HG03354 (cell line): ENCODE data around the gene NET1.

Experiments
- ATAC-seq: cut with Tn5 transposase; IDR thresholded peaks from one replicate; pipeline ENCODE4 v1.9.1; 2021; ENCODE audit warnings: mild to moderate bottlenecking; ENCODE audit not compliant: unreplicated experiment, poor library complexity, severe bottlenecking

NET1 gene

GRCh38 chr10:5477948-5478693 lies 65.8 kb downstream of the NET1 start:
- ATAC-seq, result no peak

- no peak for ATAC-seq
Measured at GRCh38 chr10:5478694-5479305, 66.4 kb downstream of the NET1 start.

GRCh38 chr10:5479481-5480161 lies 67.3 kb downstream of the NET1 start:
- no peak for ATAC-seq

- ATAC-seq, result no peak
Measured at GRCh38 chr10:5480162-5480941, 68.0 kb downstream of the NET1 start.

- ATAC-seq, result no peak
Measured at GRCh38 chr10:5481121-5481520, 68.8 kb downstream of the NET1 start.

- no peak for ATAC-seq
Measured at GRCh38 chr10:5482016-5482415, 69.7 kb downstream of the NET1 start.

- no peak for ATAC-seq
Measured at GRCh38 chr10:5484205-5484604, 71.8 kb downstream of the NET1 start.

GRCh38 chr10:5485290-5485689 lies 72.9 kb downstream of the NET1 start:
- ATAC-seq, result no peak

GRCh38 chr10:5485948-5486852 lies 73.8 kb downstream of the NET1 start:
- ATAC-seq, result no peak

- ATAC-seq, result no peak
Measured at GRCh38 chr10:5486853-5487235, 74.5 kb downstream of the NET1 start.

- no peak for ATAC-seq
Measured at GRCh38 chr10:5488272-5489161, 76.2 kb downstream of the NET1 start.

GRCh38 chr10:5490032-5490431 lies 77.7 kb downstream of the NET1 start:
- ATAC-seq, result no peak

GRCh38 chr10:5490698-5491464 lies 78.5 kb downstream of the NET1 start:
- ATAC-seq, result no peak

GRCh38 chr10:5491477-5491876 lies 79.1 kb downstream of the NET1 start:
- ATAC-seq, result no peak

GRCh38 chr10:5492322-5492855 lies 80.0 kb downstream of the NET1 start:
- ATAC-seq, result no peak

- no peak for ATAC-seq
Measured at GRCh38 chr10:5492929-5493576, 80.7 kb downstream of the NET1 start.

- no peak for ATAC-seq
Measured at GRCh38 chr10:5493691-5494090, 81.3 kb downstream of the NET1 start.
